H1 (cell line): Measurements from ENCODE around the gene FAM151A. TPM values are rescaled to one million over a fixed set of nuclear protein-coding genes. Genes with fewer than 3 reads are reported as not detected.

Experiments used
- CREB1 ChIP-seq: IDR thresholded peaks from 2 replicates; pipeline ENCODE4 v1.6.1; 2012; ENCODE audit warnings: inconsistent platforms
- NRF1 ChIP-seq: IDR thresholded peaks from 2 replicates; pipeline ENCODE4 v1.6.1; 2011; ENCODE audit warnings: mild to moderate bottlenecking, low read depth, low read length, improper control_type of control experiment
- TBP ChIP-seq: IDR thresholded peaks from 2 replicates; pipeline ENCODE4 v1.6.1; 2011; ENCODE audit warnings: low read depth, low read length, improper control_type of control experiment
- polyA plus RNA-seq, 7 experiments: library from polyadenylated mRNA; depleted of rRNA in 3 of 7; stranded (reverse) in 5 of 7; unstranded in 2 of 7; fragments of >200 nt in 5 of 7; fragments of 200-250 nt in 2 of 7; gene quantifications; 1 replicate in 5 of 7; 2 replicates in 1 of 7; 4 replicates in 1 of 7; pipeline versions ENCODE4 v1.2.1 to v1.2.3, GENCODE V29; 2011 to 2013; ENCODE audit warnings: missing spikeins in 2 of 7, mixed read lengths in 2 of 7
- total RNA-seq: library from RNA; stranded (reverse); fragmentation: NEBNext Ultra II Directional; extraction: Animal tissue kit (Norgen Biotek cat#: 25700); gene quantifications from 2 replicates; pipeline ENCODE4 v1.2.1, GENCODE V29; 2021
- TF ChIP-seq, protein P1 (sequence below): fragments of 300-600 bp; sonication (generic); IDR thresholded peaks from 2 replicates; pipeline ENCODE4 v1.7.1; 2012; ENCODE audit warnings: low read length, moderate library complexity, mild to moderate bottlenecking, inconsistent platforms; ENCODE audit not compliant: insufficient replicate concordance
- TF ChIP-seq, protein P2 (sequence below): IDR thresholded peaks from 2 replicates; pipeline ENCODE4 v1.6.1; 2012; ENCODE audit warnings: inconsistent platforms

FAM151A gene
- total and polyA plus RNA-seq, 2 of the 8 experiments (the other 6 are each of a cell fraction or from before 2014, with no cell fraction given) = not detected

DNA sequence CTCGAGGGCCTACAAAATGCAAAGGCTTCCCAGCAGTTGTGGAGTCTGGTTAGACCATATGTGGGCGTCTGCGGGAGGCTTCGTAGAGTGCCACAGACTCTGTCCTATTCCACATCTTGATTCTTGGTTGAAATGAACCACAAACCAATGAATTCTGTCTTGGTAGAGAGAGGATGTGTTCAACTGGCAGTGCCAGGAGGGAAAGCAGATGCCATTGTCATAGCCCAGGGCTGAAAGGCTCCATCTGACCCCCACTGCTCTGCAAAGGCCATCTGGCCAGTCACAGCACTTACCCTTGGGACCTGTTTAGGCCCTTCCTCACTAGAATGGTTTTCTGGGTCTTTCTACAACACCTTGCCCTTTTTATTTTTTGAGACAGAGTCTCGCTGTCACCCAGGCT, 53.2 kb downstream of the FAM151A start (continued):
- TF ChIP-seq, protein P1, sequence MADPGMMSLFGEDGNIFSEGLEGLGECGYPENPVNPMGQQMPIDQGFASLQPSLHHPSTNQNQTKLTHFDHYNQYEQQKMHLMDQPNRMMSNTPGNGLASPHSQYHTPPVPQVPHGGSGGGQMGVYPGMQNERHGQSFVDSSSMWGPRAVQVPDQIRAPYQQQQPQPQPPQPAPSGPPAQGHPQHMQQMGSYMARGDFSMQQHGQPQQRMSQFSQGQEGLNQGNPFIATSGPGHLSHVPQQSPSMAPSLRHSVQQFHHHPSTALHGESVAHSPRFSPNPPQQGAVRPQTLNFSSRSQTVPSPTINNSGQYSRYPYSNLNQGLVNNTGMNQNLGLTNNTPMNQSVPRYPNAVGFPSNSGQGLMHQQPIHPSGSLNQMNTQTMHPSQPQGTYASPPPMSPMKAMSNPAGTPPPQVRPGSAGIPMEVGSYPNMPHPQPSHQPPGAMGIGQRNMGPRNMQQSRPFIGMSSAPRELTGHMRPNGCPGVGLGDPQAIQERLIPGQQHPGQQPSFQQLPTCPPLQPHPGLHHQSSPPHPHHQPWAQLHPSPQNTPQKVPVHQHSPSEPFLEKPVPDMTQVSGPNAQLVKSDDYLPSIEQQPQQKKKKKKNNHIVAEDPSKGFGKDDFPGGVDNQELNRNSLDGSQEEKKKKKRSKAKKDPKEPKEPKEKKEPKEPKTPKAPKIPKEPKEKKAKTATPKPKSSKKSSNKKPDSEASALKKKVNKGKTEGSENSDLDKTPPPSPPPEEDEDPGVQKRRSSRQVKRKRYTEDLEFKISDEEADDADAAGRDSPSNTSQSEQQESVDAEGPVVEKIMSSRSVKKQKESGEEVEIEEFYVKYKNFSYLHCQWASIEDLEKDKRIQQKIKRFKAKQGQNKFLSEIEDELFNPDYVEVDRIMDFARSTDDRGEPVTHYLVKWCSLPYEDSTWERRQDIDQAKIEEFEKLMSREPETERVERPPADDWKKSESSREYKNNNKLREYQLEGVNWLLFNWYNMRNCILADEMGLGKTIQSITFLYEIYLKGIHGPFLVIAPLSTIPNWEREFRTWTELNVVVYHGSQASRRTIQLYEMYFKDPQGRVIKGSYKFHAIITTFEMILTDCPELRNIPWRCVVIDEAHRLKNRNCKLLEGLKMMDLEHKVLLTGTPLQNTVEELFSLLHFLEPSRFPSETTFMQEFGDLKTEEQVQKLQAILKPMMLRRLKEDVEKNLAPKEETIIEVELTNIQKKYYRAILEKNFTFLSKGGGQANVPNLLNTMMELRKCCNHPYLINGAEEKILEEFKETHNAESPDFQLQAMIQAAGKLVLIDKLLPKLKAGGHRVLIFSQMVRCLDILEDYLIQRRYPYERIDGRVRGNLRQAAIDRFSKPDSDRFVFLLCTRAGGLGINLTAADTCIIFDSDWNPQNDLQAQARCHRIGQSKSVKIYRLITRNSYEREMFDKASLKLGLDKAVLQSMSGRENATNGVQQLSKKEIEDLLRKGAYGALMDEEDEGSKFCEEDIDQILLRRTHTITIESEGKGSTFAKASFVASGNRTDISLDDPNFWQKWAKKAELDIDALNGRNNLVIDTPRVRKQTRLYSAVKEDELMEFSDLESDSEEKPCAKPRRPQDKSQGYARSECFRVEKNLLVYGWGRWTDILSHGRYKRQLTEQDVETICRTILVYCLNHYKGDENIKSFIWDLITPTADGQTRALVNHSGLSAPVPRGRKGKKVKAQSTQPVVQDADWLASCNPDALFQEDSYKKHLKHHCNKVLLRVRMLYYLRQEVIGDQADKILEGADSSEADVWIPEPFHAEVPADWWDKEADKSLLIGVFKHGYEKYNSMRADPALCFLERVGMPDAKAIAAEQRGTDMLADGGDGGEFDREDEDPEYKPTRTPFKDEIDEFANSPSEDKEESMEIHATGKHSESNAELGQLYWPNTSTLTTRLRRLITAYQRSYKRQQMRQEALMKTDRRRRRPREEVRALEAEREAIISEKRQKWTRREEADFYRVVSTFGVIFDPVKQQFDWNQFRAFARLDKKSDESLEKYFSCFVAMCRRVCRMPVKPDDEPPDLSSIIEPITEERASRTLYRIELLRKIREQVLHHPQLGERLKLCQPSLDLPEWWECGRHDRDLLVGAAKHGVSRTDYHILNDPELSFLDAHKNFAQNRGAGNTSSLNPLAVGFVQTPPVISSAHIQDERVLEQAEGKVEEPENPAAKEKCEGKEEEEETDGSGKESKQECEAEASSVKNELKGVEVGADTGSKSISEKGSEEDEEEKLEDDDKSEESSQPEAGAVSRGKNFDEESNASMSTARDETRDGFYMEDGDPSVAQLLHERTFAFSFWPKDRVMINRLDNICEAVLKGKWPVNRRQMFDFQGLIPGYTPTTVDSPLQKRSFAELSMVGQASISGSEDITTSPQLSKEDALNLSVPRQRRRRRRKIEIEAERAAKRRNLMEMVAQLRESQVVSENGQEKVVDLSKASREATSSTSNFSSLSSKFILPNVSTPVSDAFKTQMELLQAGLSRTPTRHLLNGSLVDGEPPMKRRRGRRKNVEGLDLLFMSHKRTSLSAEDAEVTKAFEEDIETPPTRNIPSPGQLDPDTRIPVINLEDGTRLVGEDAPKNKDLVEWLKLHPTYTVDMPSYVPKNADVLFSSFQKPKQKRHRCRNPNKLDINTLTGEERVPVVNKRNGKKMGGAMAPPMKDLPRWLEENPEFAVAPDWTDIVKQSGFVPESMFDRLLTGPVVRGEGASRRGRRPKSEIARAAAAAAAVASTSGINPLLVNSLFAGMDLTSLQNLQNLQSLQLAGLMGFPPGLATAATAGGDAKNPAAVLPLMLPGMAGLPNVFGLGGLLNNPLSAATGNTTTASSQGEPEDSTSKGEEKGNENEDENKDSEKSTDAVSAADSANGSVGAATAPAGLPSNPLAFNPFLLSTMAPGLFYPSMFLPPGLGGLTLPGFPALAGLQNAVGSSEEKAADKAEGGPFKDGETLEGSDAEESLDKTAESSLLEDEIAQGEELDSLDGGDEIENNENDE = no peak
- TF ChIP-seq, protein P2, sequence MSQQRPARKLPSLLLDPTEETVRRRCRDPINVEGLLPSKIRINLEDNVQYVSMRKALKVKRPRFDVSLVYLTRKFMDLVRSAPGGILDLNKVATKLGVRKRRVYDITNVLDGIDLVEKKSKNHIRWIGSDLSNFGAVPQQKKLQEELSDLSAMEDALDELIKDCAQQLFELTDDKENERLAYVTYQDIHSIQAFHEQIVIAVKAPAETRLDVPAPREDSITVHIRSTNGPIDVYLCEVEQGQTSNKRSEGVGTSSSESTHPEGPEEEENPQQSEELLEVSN = no peak
- TF ChIP-seq TBP (no peak; the same call in 1 of the 2 replicates), CREB1 (no peak), NRF1 (no peak)
